HG02870 (cell line): ENCODE measurements around the gene DUSP15.
A peak's percentile ranks its signal among the peaks of the same experiment; 100 is the strongest.

Experiments used
- ATAC-seq: cut with Tn5 transposase; IDR thresholded peaks from one replicate; pipeline ENCODE4 v1.9.1; 2021; ENCODE audit warnings: mild to moderate bottlenecking, moderate library complexity; ENCODE audit not compliant: unreplicated experiment

The DUSP15 gene

DNA sequence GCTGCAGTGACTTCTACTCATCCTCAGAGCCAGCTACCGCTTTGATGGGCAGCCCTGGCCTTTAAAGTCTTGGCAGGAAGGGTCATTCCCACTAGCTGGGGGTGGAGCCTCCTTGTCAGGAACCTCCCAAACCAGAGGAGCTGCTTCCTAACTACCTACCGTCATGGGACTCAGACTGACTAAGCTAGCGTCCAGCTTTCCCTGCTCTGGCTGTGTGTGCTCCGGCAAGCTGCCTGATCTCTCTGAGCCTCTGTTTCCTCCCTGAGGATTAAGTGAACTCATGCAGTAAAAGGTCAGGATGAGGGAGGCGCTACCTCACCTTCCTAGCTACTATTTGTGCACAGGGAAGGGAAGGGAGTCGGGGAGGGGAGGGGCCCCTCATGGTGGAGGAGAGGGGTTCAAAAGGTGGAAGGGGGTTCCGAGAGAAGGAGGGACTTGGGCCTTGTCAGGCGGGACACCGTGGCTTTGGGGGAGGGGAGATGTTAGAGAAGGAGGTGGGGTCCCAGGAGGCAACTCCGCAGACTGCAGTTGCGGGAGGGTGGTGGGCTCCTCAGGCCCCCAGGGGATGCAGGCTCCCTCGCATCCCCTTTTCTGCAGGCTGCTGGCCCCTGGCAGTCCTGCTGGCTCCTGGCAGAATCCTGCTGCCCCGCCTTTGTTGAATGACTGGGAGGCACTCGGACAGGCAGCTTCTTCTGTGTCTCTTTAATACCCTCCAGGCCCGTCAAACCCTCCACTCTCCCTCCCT lies 9.8 kb downstream of the DUSP15 start:
- no peak for ATAC-seq

DNA sequence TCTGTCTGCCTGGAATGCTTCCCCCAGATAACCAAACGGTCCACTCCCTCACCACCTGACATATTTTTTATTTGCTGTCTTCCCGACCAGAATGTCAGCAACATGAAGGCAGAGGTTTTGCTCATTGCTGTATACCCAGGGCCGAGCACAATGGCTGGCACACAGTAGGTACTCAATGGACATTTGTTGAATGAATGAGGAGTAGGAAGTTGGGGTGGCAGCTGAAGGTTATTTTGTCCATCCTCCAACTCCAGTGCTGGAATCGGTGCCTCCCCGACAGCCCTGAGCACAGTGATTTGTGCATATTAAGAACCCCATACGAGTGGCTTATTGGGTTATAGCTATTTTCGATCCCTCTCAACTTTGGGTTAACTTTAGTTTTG lies 10.3 kb downstream of the DUSP15 start:
- no peak for ATAC-seq

DNA sequence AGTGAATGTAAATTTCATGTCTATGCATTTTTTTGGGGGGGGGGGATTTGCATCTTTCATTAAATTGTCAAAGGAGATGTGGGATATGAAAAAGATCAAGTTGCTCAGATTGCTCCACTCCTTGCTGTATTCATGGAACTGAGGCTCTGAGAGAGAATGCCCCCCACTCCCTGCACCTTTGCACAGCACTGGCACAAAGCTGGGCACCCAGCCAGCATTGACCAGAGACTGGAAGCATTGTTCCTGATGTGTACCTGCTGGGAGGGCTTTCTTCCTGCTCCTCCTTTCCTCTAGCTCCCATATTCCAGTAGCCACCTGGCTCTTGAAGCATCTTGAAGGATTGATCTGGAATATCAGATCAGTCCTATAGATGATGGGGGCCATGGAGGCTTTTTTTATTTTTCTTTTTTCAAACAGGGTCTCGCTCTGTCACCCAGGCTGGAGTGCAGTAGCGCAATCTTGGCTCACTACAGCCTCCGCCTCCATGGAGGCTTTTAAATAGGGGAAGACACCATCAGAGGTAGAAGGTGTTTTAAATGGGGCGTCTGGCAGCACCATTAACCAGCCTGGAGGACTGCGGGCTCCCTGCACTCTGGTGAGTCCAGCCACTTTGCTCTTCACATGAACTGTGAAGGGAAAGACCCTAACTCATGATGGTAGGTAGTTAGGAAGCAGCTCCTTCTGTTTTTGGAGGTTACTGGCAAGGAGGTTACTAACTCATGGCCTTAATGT lies 10.9 kb downstream of the DUSP15 start:
- no peak for ATAC-seq

DNA sequence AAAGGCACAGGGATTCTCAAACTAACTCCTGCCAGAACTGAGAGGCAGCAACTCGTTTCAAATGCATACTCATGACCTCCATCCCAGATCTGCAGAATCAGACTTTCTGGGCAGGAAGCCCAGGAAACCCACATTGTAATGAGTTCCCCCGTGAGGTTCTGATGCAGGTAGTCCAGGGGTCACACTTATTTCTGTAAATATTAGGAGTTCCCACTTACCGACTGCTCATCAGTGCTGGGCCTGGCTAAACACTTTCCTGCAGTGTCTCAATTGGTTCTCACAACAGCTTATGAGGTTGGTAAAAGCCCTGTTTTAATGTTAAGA lies 11.6 kb downstream of the DUSP15 start:
- ATAC-seq: no peak

GRCh38 chr20:31857861-31858759 lies 12.2 kb downstream of the DUSP15 start:
- ATAC-seq: peak; percentile 46

DNA sequence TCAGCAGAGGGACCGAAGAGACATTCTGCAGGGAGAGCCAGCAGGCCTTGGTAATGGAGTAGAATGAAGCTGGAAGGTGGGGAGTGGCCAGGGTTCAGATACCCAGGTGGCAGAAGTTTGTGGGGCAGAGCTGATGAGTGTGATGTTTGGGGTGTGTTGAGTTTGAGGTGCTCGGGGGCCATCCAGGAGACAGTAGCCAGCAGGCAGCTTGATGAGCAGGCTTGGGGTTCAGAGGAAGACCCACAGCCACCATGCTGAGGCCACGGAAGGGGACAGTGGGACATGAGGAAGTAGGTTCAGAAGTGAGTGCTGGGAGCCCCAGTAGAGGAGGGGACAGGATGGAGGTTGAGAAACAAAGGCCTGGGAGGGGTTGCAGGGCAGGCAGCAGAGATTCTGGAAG lies 13.8 kb downstream of the DUSP15 start:
- ATAC-seq: no peak

DNA sequence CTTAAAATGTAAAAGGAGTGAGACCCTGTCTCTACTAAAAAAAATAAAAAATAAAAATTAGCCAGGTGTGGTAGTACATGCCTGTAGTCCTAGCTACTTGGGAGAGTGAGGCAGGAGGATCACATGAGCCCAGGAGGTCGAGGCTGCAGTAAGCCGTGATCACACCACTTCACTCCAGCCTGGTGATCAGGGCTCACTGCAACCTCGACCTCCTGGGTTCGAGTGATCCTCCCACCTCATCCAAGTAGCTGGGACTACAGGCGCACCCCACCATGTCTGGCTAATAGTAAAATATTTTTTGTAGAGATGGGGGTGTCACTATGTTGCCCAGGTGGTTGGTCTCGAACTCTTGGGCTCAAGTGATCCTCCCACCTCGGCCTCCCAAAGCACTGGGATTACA lies 16.8 kb downstream of the DUSP15 start:
- no peak for ATAC-seq

DNA sequence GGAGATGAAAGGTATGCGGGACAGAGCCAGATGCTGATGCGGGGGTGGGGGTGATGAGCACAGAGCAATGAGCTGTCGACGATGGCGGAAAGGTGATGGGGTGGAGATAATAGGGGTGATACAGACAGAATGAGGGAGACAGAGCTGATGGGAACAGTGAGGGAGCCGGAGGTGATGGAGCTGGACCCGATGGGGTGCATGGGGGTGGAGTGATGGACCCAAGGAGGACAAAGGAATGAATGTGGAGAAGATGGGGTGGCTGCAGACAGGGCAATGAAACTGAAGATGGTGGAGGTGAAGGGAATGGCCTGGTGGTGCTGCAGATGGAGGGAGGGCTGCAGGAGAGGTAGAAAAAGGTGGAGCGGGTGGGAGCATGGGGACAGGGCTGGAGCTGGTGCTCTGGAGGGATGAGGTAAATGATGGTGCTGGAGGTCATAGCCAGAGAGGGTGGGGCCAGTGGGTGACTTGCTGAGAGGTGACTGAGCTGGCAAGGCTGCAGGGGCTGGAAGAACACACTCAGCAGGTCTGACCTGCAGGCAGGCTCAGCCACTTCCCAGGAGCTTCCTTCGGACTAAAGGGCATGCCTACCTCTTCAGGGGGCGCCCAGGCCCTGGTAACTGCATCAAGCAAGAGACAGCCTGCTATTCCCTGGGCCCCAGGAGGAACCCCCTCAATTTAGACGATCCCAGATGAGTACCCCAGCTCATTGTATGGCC lies 18.9 kb downstream of the DUSP15 start:
- ATAC-seq: no peak

DNA sequence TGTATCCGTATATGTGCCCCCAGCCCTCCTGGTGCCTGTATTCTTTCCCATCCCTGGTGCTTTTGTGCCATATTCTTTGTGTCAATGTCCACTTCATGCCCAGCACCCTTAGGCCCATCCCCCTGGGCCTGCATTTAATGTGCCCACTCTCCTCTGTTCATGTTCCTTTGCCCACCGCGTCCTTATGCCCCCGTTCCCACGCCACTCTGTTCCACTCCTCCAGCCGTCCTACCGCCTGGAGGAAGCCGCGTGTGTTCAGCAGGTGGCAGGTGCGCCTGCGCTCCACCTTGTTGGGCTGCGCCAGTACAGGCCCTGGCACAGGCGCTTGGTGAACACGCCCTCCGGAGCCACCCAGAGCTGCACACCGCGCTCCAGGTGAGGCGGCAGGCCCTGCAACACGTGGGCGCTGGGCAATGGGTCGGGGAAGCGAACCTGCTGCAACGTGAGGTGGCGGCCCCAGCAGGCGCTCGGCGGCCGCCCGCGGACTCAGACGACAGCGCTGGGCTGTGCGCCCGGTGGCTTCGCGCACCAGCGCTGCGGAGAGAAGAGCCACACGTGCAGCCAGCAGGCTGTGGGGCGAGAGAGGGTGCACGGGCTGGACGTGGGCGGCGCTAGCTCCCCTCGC lies 20.9 kb downstream of the DUSP15 start:
- ATAC-seq: no peak

DNA sequence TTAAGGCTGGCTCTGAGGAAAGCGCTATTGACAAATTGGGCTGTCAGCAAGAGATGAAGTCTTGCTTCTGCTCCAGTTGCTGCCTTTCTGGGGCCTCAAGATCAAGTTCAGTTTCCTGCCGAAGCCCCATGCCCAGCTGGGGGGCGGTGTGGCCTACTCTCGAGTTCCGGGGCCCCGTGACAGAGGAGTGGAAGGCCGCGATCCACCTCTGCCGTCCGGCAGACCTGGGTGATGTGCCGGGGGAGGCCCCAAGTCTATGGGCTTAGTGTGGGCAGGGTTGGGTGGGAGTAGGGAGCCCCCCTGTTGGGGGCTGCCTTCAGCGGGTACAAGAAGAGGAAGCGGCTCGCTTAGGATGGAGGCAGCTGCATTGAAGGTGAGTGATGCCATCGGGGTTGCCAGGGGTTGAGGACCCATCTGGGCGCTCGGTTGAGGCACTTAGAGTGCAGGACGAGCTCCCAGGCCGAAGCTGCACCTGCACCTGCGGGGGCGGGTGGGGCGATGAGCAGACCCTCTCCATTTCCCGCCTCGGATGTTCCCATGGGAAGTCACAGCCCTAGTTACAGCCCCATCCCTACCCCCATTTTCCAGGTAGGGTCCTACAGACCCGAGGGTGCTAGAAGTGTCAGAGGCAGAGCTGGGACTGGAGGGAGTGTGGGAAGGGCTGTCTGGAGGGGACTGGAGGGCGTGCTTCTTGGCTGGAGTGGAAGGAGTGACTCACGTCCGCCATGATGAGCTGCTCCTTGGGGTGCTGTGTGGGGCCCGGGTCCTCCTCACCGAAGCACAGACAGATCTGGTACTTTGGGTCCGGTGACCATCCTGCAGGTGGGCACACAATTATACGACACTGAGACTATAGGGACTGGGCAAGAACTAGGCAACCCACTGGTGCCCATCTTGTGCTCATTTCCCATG lies 22.0 kb downstream of the DUSP15 start:
- no peak for ATAC-seq

GRCh38 chr20:31846793-31847138 lies 23.6 kb downstream of the DUSP15 start:
- ATAC-seq: no peak

- no peak for ATAC-seq
Observed at GRCh38 chr20:31845300-31845863, 24.9 kb downstream of the DUSP15 start, which contains the start of gene FOXS1. Gene FOXS1 (minus strand): TSS chr20:31845604. CDS start chr20:31845542, 62 bp downstream.

GRCh38 chr20:31844737-31845299 lies 25.5 kb downstream of the DUSP15 start:
- ATAC-seq: no peak

DNA sequence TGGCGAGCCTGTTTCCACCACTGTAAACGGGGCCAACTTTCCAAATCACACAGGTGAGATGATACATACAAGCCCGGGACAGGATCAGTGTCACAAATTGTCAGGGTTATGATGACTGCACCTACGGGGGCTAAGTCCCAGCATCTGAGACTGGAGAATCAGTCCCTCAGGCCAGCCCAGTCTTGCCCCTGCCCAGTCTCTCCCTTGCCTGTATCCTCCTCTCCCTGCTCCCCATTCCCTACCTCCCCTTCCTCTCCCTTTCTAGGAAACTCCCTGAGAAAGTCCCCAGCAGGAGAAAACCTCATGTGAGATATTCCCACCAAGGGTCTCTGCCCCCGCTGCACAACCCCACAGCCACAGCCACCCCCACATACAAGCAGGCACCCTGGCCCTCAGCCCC lies 26.4 kb downstream of the DUSP15 start:
- ATAC-seq: no peak

- ATAC-seq: no peak
Observed at GRCh38 chr20:31843288-31843687, 27.0 kb downstream of the DUSP15 start.

DNA sequence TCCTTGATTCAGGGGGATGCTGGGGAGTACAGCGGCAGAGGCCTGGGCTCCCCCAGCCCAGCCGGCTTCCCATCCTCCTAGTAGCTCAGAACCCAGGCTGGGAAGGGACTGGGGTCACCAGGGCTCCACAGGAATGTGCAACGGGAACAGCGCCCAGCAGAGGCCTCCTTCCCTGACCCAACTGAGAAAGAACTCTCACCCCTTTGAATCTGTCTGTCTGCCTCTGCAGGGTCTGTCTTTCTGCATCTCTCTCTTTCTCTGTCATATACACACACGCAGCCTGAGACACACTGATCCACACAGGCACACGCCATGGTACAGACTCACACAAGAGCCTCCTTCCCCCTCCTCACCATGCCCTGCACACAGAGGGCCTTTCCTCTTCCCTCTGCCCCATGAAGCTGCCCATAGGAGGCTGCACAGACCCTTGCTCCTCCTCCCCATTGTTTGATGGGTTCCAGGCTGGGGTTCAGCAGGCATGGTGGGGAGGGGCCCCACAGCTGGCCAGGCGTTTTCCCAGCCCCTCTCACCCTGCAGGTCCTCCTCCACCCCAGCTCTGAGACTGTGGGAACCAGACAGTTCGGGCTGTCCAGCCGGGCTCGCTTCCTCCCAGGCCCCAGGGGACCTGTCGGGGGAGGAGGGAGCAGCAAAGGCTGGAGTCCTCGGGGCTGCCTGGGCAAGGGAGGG lies 27.7 kb downstream of the DUSP15 start:
- ATAC-seq: no peak

GRCh38 chr20:31841928-31842327 lies 28.4 kb downstream of the DUSP15 start:
- no peak for ATAC-seq
